Ureter (tissue), 1 donor: ENCODE measurements around the gene GLTPD2. TPM values are rescaled to one million over a fixed set of nuclear protein-coding genes. Genes with fewer than 3 reads are reported as not detected.

Experiments
- DNase-seq: peaks from one replicate; pipeline ENCODE4 v3.0.0-alpha.2; 2020; ENCODE audit warnings: low spot score
- total RNA-seq: library from RNA; stranded (reverse); gene quantifications from one replicate; pipeline ENCODE4 v1.2.4, GENCODE V29; 2023
- donor health status: DM: yes; HTN: yes; CAD: no.

GLTPD2 gene
- not detected for total RNA-seq

DNA sequence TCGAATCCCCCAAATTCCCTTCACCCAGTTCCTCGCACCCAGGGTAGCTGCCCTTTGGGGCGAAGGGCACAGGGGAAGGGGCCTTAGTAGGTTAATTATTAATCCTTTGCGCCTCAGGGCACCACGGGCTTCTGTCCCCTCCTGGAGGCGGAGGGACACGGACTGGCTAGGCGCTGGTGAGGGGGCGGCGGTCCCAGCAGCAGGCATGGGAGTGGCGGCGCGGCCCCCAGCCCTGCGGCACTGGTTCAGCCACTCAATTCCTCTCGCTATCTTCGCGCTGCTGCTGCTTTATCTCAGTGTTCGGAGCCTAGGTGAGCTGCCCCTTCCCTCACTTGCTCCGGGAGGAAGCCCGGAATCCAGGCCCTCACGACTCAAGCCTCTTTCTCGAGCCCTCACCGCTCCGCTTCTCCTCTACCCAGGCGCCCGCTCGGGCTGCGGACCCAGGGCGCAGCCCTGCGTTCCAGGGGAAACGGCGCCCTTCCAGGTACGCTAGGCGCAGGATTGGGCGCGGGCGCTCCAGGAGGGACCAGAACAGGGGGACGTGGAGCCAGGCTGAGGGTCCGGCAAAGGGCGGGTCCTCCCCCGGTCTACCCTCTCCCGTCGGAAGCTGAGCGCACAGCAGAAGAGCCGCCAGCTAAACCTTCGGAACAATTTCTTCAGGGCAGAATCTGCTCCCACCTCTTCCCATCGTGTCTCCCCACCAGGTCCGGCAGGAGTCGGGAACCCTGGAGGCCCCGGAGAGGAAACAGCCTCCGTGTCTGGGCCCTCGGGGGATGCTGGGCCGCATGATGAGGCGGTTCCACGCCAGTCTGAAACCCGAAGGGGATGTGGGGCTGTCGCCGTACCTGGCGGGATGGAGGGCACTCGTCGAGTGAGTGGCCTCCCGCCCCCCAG, at the start of gene GLTPD2:
TSS of gene GLTPD2 (plus strand) at position 158 of the 894 bp plus-strand sequence. CDS start at position 206, 48 bp downstream.
- DNase-seq = no peak

DNA sequence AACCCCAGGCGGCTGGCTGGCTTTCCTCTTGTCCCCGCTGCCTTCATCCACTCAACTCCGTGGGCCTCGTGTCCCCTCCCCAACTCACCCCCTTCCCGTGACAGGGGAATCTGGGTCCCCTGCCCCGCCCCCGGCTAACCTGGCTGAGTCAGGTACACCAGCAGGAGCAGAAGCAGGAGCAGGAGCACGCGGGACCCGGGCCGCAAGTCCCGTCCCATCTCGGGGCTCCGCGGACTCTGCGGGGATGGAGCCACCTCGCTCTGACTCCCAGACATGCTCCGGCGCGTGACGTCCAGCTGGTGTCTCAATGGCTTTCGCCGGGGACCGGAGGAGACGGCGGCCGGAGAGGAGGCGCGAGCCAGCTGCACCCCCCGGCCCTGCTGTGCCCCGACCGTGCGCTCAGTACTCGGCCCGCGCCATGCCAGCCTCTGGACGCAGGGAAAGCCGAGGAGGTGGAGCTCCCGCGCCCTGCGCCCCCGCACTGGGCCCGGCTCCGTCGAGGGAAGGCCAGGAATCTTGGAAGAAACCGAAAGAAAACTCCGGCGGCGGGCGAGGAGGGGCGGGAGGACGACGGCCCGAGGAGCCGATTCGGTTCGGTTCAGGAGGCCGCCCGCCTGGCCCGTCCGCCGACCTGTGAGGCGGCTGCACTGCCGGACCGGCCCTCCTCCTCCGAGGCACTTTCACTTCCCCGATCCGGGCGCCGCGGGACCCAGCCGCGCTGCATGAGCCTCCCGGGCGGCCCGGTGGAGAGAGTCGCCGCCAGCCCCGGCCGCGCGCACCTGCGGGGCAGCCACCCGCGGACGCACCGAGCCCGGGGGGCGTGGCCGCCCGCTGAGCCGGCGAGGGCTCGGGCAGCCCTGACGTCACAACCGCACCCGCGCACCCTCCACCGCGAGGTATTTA, 49.4 kb upstream of the GLTPD2 start, which contains the start of the genes CXCL16 and ZMYND15:
TSS of gene CXCL16 (minus strand) at position 807 of the 903 bp plus-strand sequence. CDS start at position 218, 589 bp downstream.
TSS of gene ZMYND15 (plus strand) at position 712 of the 903 bp plus-strand sequence. CDS start 716 bp downstream, outside the sequence.
- DNase-seq = no peak

DNA sequence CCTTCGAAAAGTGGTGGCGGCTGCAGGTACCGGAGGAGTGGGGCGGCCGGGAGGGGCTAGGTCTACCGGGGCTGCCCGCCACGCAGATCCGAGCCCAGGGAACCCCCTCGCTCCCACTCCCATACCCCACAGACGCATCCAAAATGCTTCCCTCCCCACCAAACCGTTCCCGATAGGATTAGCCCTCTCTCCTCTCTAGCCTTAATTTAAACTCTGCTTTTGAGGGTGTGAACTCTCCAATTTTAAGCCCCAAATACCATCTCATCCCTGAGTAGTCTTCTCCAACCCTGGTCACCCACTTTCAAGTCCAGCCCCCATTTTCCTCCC, 48.8 kb upstream of the GLTPD2 start:
- no peak for DNase-seq

- DNase-seq = no peak
Measured at GRCh38 chr17:4740584-4740983, 48.2 kb upstream of the GLTPD2 start.

GRCh38 chr17:4741544-4741943, 47.2 kb upstream of the GLTPD2 start:
- no peak for DNase-seq

DNA sequence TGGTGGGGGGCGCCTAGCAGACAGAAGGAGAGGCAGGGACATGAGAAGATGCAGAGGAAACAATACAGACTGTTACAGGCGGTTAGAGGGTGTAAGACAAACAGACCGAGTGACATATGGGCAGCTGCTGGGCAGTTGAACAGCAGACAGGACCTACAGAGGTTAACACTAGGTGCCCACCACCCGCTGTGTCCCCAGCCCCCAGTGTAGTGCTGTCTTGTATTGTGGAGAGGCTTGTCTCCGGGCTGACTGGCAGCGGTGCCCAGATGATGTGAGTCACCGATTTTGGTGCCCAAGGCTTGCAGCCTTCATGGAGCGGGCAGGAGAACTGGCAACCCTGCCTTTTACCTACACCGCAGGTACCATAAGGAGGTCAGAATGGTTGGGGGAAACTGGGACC, 46.6 kb upstream of the GLTPD2 start:
- DNase-seq = no peak

GRCh38 chr17:4742629-4743028, 46.1 kb upstream of the GLTPD2 start:
- DNase-seq = no peak

- DNase-seq = no peak
Measured at GRCh38 chr17:4743216-4743615, 45.5 kb upstream of the GLTPD2 start.

DNA sequence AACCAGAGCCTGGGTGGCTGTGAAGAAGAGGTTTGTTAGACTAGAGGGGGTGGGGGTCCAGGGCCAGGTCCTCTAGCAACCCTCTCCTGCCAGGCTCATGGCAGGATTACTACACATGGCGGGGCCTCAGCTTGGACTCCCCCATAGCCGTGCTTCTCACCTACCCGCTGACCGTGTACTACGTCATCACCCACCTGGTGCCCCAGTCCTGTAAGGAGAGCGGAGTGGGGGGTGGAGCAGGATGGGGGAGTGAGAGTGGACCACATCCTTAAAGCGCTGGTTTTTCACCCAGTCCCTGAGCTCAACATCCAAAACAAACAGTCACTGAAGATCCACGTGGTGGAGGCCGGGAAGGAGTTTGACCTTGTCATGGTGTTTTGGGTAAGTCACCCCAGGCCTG, 44.9 kb upstream of the GLTPD2 start:
- DNase-seq = no peak

DNA sequence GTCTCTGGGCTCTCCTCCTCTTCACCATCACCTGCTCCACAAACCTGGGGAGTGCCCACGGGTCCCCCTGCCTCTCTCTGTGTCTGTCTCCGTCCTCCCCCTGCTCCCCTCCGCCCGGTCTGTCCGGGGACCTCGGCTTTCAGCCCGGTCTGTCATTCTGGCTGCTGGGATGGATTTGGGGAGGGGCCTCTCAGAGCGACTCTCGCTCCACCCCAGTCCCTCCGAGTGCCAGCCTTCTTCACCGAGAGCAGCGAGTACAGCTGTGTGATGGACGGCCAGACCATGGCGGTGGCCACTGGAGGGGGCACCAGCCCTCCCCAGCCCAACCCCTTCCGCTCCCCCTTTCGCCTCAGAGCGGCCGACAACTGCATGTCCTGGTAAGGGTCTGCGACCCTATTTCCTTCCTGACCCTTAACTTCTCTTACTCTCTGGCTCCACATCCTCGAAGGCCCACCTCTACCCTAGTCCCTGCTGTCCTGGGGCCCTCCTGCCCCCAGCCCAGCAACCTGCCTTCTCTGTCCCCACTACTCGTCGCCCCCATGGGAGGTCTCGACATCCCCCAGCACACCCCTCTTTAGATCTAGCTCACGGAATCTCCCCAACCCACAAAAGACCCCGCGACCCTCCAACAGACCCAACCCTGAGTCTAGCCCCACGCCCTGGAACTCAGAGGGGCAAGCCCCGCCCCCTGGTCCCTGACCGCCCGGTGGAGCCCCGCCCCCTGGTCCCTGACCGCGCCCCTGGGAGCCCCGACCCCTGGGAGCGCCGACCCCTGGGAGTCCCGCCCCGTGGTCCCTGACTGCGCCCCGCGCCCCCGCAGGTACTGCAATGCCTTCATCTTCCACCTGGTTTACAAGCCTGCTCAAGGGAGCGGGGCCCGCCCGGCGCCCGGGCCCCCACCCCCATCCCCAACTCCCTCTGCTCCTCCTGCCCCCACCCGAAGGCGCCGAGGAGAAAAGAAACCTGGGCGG, 43.5 kb upstream of the GLTPD2 start:
- DNase-seq = no peak

- no peak for DNase-seq
Measured at GRCh38 chr17:4747847-4748246, 40.9 kb upstream of the GLTPD2 start.

GRCh38 chr17:4748686-4749085, 40.1 kb upstream of the GLTPD2 start:
- DNase-seq = no peak

DNA sequence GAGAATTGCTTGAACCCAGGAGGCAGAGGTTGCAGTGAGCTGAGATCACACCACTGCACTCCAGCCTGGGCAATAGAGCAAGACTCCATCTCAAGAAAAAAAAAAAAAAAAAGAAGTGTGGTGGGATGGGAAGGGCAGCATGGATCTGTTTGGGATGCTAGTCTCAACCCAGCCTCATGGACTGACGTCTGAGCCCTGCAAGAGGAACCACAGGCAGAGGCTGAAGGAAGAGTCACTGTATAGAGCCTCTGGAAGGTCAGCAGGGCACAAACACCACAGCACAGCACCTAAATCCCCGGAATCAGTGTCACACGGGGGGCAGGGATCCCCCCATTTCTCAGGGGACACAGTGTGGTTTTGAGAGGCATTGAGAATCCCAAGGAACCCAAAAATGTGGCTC, 38.2 kb upstream of the GLTPD2 start:
- no peak for DNase-seq

- DNase-seq = no peak
Measured at GRCh38 chr17:4751932-4752331, 36.8 kb upstream of the GLTPD2 start.

GRCh38 chr17:4753392-4753791, 35.4 kb upstream of the GLTPD2 start:
- no peak for DNase-seq

DNA sequence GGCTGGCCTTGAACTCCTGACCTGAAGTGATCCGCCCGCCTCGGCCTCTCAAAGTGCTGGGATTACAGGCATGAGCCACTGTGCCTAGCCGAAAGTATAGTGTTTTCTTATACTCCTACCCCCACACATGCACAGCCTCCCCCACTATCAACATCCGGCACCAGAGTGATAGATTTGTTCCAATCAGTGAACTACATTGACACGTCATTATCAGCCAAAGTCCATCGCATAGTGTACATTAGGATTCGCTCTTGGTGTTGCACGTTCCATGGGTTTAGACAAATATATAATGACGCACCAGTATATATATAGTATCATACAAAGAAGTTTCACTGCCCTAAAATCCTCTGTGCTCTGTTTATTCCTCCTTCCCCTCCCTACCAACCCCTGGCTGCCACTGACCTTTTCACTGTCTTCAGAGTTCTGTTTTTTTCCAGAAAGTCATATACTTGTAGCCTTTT, 29.0 kb upstream of the GLTPD2 start:
- DNase-seq = no peak

- DNase-seq = no peak
Measured at GRCh38 chr17:4764595-4764994, 24.2 kb upstream of the GLTPD2 start.

- no peak for DNase-seq
Measured at GRCh38 chr17:4766201-4766600, 22.6 kb upstream of the GLTPD2 start.

GRCh38 chr17:4766723-4767122, 22.0 kb upstream of the GLTPD2 start:
- DNase-seq = no peak

GRCh38 chr17:4768298-4768697, 20.5 kb upstream of the GLTPD2 start:
- no peak for DNase-seq

GRCh38 chr17:4769628-4770027, 19.1 kb upstream of the GLTPD2 start:
- no peak for DNase-seq
